GM18873 (cell line): ENCODE measurements around the gene CEP104.
"Not testable (repeated sequence)": the region's sequence is repeated elsewhere in the genome, so short reads cannot be mapped to it uniquely, and the experiment has no call there.

Experiments used
- ATAC-seq: cut with Tn5 transposase; IDR thresholded peaks from one replicate; pipeline ENCODE4 v1.9.1; 2021; ENCODE audit warnings: mild to moderate bottlenecking, moderate library complexity, moderate number of reproducible peaks; ENCODE audit not compliant: unreplicated experiment, low FRiP score

Gene CEP104

GRCh38 chr1:3804627-3804944, 52.4 kb downstream of the CEP104 start:
- ATAC-seq, result not testable (repeated sequence)

GRCh38 chr1:3803905-3804626, 52.9 kb downstream of the CEP104 start:
- no peak for ATAC-seq

- ATAC-seq, result not testable (repeated sequence)
These were observed 56.2 kb downstream of the CEP104 start for GRCh38 chr1:3800795-3801194.

- ATAC-seq, result no peak
These were observed 56.9 kb downstream of the CEP104 start for GRCh38 chr1:3799976-3800685.

GRCh38 chr1:3796215-3797061, 60.6 kb downstream of the CEP104 start, which contains the start of gene LRRC47:
LRRC47 (minus strand) TSS chr1:3796498; CDS start chr1:3796476, 22 bp downstream.
- ATAC-seq, result peak; percentile 91

DNA sequence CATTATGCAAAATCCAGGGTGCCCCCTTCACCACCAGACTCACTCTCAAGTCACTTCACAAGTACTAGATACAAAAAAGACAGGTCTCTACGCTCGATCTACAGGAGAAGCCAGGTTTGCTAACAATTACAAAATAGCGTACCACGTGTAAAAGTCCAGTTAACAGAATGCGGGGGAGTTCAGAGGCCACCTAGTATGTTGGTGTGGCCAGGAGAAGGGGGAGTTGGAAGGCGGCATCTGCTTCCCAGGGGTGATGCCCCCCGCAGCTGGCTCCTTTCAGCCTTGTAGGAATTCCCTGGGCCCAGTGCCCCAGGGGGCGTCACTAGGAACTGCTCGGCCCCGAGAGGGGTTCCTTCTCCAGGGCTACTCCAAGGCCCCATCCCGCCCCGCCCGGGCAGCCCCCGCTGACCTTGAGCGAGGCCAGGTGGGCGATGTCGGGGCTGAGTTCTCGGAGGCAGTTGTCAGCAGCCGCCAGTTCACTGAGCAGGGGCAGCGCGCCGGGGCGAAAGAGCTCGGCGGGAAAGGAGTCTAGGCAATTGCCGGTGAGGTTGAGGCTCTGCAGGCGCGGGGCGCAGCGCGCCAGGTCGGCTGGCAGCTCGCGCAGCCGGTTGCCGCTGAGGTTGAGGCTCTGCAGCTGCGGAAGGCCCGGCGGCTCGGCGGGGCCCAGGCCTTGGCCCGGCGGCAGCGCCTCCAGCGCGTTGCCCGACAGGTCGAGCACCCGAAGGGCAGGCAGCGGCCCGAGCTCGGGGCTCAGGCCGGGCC, 61.4 kb downstream of the CEP104 start:
- ATAC-seq, result peak; percentile 5

DNA sequence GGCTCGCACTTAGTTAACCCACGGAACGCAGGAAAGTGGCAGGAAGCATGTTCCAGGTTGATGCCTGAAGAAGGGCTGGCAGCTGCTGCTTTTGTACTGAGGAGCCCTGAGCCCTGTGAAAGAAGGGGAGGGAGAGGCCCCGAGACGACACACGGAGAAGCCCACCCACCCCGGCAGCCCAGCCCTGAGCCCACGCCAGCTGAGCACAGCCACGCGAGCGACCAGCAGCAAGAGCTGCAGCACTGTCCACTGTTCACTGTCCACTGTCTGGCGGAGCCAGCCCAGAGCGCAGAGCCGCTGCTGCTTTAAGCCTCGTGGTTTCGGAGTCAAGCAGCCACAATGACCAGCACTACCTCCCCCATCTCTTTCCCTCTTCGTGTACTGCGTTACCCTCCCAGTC, 66.1 kb downstream of the CEP104 start:
- no peak for ATAC-seq

GRCh38 chr1:3790500-3790923, 66.5 kb downstream of the CEP104 start:
- no peak for ATAC-seq

DNA sequence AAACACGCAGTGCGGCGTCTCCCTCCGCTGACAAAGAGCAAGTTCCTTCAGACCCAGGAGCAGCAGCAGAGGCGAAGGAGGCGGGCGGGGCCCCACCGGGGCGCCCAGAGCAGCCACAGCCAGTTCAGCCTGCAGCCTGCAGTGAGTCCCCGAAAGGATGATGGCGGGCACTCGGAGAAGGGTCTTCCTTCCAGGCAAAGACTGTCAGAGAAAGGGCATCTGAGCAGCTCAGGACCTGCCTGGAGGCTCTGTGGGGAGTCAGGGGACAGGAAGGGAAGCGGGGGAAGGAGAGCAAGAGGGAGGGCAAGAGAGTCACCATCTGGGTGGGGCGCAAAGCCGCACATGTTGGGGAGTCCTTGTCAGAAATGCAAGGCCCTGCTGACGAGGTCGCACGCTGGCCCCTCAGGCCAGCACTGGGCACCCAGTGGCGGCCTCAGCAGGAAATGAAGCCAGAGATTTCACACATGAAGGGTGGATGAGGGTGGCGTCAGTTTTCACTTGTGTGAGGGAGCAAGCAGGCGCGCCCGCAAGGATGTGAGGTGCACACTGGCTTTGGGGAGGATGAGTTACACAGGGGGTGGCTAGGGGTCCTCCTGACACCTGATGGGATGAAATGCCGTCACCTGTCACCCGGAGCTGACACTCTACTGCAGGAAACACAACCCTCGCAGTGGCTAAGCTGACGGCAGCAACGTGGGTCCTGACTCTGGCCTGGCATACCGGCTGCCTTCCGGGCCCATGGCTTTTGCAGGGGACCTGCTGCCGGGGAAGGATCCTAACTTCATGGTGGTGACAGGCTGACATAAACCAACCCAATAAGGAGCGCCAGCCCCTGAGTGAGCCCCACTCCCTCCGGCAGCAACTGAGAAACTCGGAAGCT, 67.3 kb downstream of the CEP104 start:
- ATAC-seq, result no peak

DNA sequence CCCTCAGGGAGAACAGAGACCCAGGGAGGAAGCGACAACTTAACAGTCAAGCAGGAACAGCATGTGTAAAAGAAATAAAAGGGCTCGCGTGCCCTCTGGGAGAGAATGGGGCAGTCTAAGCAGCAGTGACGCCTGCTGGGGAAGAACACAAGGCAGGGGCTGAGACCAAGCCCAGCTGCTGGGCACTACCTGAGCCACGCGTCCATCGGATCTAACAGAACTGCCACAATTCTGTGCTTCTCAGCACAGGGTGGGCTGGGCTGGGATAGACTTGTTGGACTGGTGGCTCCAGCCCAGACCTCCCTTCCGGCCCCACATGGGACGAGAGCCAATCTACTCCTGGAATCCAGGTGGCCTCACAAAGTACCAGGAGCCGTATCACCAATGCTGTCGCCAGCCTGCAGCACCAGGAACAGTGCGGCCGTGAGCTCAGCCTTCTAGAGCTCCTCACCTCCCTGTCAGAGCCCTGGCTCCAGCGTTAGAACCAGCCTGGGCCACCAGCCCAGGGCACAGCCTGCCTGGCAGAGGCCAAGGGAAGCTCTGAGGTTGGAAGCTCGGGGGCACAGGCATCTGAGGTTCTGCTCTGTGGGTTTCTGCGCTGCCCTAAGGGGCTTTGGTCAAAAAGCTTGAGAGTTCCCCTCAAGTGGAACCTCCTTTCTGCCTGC, 68.1 kb downstream of the CEP104 start:
- no peak for ATAC-seq

DNA sequence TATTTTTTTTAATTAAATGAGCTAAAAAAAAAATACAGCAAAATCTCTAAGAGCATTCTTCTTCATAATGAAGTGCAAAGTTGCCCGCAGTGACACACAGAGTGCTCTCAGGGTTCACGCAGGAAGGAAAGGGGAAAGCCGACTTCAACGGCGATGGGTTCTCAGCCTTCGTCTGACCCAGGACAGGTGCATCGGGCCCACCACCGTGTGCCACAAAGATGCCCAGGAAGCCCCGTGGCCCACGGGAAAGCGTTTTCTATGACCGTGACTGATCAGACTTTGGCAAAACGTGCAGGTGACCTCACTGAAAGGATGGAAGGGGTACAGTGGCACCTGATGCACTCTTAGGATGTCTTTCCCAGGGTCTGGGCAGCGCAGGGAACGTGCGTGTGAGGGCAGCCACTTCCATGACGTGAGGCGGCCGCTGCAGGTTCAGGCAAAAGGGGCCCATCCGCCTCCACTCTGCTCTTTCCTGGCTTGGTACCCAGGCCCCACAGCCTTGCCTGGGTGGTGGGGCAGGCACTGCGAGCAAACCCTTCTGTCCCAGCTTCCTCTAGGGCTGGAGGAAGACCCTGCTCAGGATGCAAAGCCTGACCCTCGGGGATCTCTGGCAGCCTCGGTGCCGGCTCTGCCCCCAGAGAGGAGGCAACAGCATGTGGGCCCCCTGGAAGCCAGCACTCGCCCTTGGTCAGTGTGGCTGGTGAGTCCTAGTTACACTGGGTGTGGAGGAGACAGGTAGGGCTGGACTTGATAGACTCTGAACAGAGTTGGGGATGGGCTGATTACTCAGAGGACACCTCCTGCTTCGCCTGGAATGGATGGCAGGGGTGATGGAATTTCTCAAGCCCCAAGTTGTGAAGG, 69.0 kb downstream of the CEP104 start:
- no peak for ATAC-seq

- no peak for ATAC-seq
These were observed 69.7 kb downstream of the CEP104 start for GRCh38 chr1:3787349-3787715.

- no peak for ATAC-seq
These were observed 70.3 kb downstream of the CEP104 start for GRCh38 chr1:3786468-3787348.

DNA sequence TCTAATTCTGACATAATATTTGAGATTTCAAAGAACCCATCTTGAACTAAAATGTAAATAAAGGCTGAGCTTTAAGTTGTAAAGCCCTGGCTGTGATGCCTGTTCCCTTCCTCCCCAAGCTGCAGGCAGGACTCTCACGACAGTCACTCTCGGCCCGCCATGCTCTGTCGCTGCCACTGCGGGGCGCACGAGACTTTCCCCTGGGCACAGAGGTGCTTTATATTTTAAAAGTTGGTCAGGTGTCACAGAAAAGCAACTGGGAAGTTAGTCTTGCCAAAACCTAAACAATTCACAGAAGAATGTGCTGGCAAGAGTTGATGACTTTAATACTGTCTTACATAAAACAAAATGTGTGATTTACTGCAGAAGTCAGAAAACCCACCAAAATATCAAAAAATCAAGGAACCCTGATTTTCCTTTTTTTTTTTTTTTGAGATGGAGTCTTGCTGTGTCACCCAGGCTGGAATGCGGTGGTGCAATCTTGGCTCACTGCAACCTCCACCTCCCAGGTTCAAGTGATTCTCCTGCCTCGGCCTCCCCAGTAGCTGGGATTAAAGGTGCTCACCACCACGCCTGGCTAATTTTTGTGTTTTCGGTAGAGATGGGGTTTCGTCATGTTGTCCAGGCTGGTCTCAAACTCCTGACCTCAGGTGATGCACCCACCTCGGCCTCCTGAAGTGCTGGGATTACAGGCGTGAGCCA, 71.4 kb downstream of the CEP104 start:
- no peak for ATAC-seq

DNA sequence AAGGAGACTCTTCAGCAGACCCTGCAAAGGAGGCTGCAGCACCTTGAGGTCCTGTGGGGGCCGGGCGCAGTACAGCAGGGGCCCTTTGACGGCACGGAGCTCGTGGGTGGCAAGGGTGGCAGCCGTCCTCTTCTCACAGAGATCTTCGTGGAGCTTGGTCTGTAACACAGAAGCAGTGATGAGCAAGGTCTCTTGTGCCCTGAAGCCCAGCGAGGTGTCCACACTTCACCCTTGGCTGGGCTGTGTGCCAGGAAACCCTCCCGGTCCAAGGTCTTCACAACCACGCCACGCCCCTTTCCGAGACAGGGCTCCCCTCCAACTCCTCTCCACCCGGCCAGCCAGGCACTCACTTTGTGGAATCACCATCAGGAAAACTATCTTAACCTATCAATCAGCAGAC, 72.0 kb downstream of the CEP104 start:
- no peak for ATAC-seq

DNA sequence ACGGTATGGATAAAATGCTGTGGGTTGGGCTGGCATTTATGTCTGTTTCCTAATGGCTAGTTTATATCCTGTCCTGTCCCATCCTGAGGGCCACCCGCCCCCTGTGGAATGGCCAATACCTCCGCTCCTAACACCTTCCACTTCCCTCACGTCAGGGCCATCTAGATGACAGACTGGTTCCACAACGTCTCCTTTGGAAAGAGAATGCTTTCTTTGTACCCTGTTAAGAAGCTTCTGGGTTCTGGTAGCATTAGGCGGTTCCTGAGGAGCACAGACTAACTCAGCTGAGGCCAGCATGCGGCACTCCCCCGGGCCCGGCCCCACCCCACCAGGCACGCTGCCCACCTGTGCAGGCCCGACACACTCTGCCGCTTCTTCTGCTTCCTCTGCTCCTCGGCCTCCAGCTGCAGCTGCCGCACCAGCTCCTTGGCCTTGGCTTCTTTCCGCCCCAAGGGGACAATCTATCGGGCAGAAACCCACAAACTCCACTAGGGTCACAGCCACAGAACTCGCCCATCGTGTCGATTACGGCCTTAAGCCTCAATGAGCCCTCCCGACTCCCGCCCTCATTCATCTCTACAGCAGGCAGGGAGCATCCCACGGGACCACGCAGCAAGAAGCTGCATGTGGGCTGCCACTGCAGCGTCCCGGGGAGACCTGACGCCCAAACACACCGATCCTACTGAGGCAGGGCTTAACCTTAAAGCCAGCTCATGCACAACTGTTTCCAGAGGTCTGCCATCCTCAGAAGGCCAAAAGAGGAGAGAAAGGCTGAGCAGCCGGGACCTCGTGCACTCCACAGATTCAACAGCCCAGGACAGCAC, 73.1 kb downstream of the CEP104 start:
- no peak for ATAC-seq
